ENCODE measurements around the gene MT1B.

- TF ChIP-seq TAF1 (IDR thresholded peaks at IDR 0.05; ENCODE audit: borderline replicate concordance, insufficient read depth, low read length) (no peak), POLR2AphosphoS5 (IDR thresholded peaks at IDR 0.05; ENCODE audit: low read depth, low read length) (no peak)
- TF ChIP-seq, protein P1, sequence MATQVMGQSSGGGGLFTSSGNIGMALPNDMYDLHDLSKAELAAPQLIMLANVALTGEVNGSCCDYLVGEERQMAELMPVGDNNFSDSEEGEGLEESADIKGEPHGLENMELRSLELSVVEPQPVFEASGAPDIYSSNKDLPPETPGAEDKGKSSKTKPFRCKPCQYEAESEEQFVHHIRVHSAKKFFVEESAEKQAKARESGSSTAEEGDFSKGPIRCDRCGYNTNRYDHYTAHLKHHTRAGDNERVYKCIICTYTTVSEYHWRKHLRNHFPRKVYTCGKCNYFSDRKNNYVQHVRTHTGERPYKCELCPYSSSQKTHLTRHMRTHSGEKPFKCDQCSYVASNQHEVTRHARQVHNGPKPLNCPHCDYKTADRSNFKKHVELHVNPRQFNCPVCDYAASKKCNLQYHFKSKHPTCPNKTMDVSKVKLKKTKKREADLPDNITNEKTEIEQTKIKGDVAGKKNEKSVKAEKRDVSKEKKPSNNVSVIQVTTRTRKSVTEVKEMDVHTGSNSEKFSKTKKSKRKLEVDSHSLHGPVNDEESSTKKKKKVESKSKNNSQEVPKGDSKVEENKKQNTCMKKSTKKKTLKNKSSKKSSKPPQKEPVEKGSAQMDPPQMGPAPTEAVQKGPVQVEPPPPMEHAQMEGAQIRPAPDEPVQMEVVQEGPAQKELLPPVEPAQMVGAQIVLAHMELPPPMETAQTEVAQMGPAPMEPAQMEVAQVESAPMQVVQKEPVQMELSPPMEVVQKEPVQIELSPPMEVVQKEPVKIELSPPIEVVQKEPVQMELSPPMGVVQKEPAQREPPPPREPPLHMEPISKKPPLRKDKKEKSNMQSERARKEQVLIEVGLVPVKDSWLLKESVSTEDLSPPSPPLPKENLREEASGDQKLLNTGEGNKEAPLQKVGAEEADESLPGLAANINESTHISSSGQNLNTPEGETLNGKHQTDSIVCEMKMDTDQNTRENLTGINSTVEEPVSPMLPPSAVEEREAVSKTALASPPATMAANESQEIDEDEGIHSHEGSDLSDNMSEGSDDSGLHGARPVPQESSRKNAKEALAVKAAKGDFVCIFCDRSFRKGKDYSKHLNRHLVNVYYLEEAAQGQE (IDR thresholded peaks at IDR 0.05; ENCODE audit: insufficient read depth in 1 of 2, low read depth in 2 of 2, low read length in 2 of 2): no peak
Observed at GRCh38 chr16:56607109-56607618, 44.5 kb upstream of the MT1B start.
